NCI-H69 (cell line): ENCODE data around the gene CNNM3.

Source experiments
- DNase-seq: peaks from one replicate; lab custom pipeline; 2025; lab: John Stamatoyannopoulos, UW

CNNM3 gene

GRCh38 chr2:96864343-96865091 is 48.4 kb downstream of the CNNM3 start:
- no peak for DNase-seq

- no peak for DNase-seq
These were observed 49.6 kb downstream of the CNNM3 start for GRCh38 chr2:96865654-96866053.

GRCh38 chr2:96866149-96866548 is 50.1 kb downstream of the CNNM3 start:
- no peak for DNase-seq

- DNase-seq, result no peak
These were observed 50.5 kb downstream of the CNNM3 start for GRCh38 chr2:96866586-96866985.

GRCh38 chr2:96866986-96867755 is 51.1 kb downstream of the CNNM3 start:
- DNase-seq, result no peak

- peak; percentile 13 for DNase-seq
These were observed 51.9 kb downstream of the CNNM3 start for GRCh38 chr2:96867756-96868554.

- peak; percentile 88 for DNase-seq
These were observed 52.6 kb downstream of the CNNM3 start for GRCh38 chr2:96868555-96869280.

GRCh38 chr2:96869281-96869821 is 53.3 kb downstream of the CNNM3 start:
- DNase-seq, result peak; percentile 65

- DNase-seq, result peak; percentile 65
These were observed 54.0 kb downstream of the CNNM3 start, which contains the start of gene SEMA4C for GRCh38 chr2:96869822-96870625. Gene SEMA4C (minus strand): TSS chr2:96870080. CDS start chr2:96867886, 2,194 bp downstream.

GRCh38 chr2:96870626-96871255 is 54.7 kb downstream of the CNNM3 start:
- DNase-seq, result peak; percentile 74

GRCh38 chr2:96872591-96873349 is 56.7 kb downstream of the CNNM3 start:
- DNase-seq, result no peak

GRCh38 chr2:96873651-96874096 is 57.6 kb downstream of the CNNM3 start:
- no peak for DNase-seq

GRCh38 chr2:96874198-96874831 is 58.2 kb downstream of the CNNM3 start:
- peak; percentile 11 for DNase-seq

GRCh38 chr2:96875498-96876268 is 59.6 kb downstream of the CNNM3 start:
- peak; percentile 46 for DNase-seq

GRCh38 chr2:96876269-96877041 is 60.4 kb downstream of the CNNM3 start:
- DNase-seq, result no peak

- peak; percentile 50 for DNase-seq
These were observed 61.0 kb downstream of the CNNM3 start for GRCh38 chr2:96877042-96877451.

- no peak for DNase-seq
These were observed 61.6 kb downstream of the CNNM3 start for GRCh38 chr2:96877631-96878092.
